ENCODE data around the gene ZNF212.

Gene ZNF212

GRCh38 chr7:149286811-149287400 lies 47.5 kb downstream of the ZNF212 start:
- DNase-seq (ENCODE audit: low read depth): no peak

GRCh38 chr7:149287622-149288021 lies 48.2 kb downstream of the ZNF212 start:
- DNase-seq (ENCODE audit: low read depth): no peak

- no peak for DNase-seq (ENCODE audit: low read depth)
Observed at GRCh38 chr7:149289262-149289661, 49.8 kb downstream of the ZNF212 start.

- DNase-seq (ENCODE audit: low read depth): no peak
Observed at GRCh38 chr7:149289856-149290255, 50.4 kb downstream of the ZNF212 start.

GRCh38 chr7:149291036-149291780 lies 51.8 kb downstream of the ZNF212 start:
- DNase-seq (ENCODE audit: low read depth): no peak

- no peak for DNase-seq (ENCODE audit: low read depth)
Observed at GRCh38 chr7:149291781-149292461, 52.5 kb downstream of the ZNF212 start.

- no peak for DNase-seq (ENCODE audit: low read depth)
Observed at GRCh38 chr7:149292462-149292823, 53.0 kb downstream of the ZNF212 start.

- no peak for DNase-seq (ENCODE audit: low read depth)
Observed at GRCh38 chr7:149293338-149293737, 53.9 kb downstream of the ZNF212 start.

- DNase-seq (ENCODE audit: low read depth): no peak
Observed at GRCh38 chr7:149293946-149294633, 54.6 kb downstream of the ZNF212 start.

- DNase-seq (ENCODE audit: low read depth): no peak
Observed at GRCh38 chr7:149294634-149295480, 55.4 kb downstream of the ZNF212 start.

GRCh38 chr7:149295481-149295850 lies 56.0 kb downstream of the ZNF212 start:
- DNase-seq (ENCODE audit: low read depth): no peak

GRCh38 chr7:149296368-149296767 lies 56.9 kb downstream of the ZNF212 start:
- no peak for DNase-seq (ENCODE audit: low read depth)

GRCh38 chr7:149297034-149297755 lies 57.7 kb downstream of the ZNF212 start:
- no peak for DNase-seq (ENCODE audit: low read depth)

- no peak for DNase-seq (ENCODE audit: low read depth)
Observed at GRCh38 chr7:149300620-149301285, 61.3 kb downstream of the ZNF212 start.

- DNase-seq (ENCODE audit: low read depth): no peak
Observed at GRCh38 chr7:149302222-149302621, 62.8 kb downstream of the ZNF212 start.

GRCh38 chr7:149302865-149303264 lies 63.4 kb downstream of the ZNF212 start:
- DNase-seq (ENCODE audit: low read depth): no peak

GRCh38 chr7:149304006-149304405 lies 64.6 kb downstream of the ZNF212 start:
- no peak for DNase-seq (ENCODE audit: low read depth)
